Naive thymus-derived CD8-positive, alpha-beta T cell (primary cell): Measurements from ENCODE around the gene NF1. TPM values are rescaled to one million over a fixed set of nuclear protein-coding genes. Genes with fewer than 3 reads are reported as not detected.
"Not testable (repeated sequence)": the region's sequence is repeated elsewhere in the genome, so short reads cannot be mapped to it uniquely, and the experiment has no call there.

ENCODE experiments used
- ATAC-seq, 2 donors: fragments of 150-1000 bp; cut with Tn5 transposase in 1 of 2; sonication (Bioruptor Pico), chemical (Tn5 transposase) in 1 of 2; 1 replicate in 1 of 2; 2 replicates in 1 of 2; pipeline ENCODE4 v1.10.0; 2021; ENCODE audit warnings: mild to moderate bottlenecking in 2 of 2, moderate library complexity in 2 of 2
- POLR2A ChIA-PET: fragments of 350-600 bp; sonication (Branson Sonifier 250); formaldehyde crosslinking; loops from one replicate; lab custom pipeline; 2021; ENCODE audit warnings: antibody characterized with exemption; lab: Charles Lee
- DNase-seq, 10 donors: peaks; one replicate each; pipeline versions ENCODE4 v3.0.0 to v3.0.0-alpha.2; 2020 to 2022
- H3K27ac Mint-ChIP-seq, 10 donors: one replicate each; pipeline ENCODE4 v1.8.0; 2020 to 2022; ENCODE audit warnings: mild to moderate bottlenecking in 10 of 10, mixed read lengths in 10 of 10, moderate library complexity in 4 of 10, inconsistent platforms in 1 of 10
- H3K27me3 Mint-ChIP-seq, 5 donors: one replicate each; pipeline ENCODE4 v1.8.0; 2021 to 2022; ENCODE audit warnings: mixed read lengths in 5 of 5
- H3K36me3 Mint-ChIP-seq, 3 donors: one replicate each; pipeline ENCODE4 v1.8.0; 2020 to 2022; ENCODE audit warnings: mixed read lengths in 3 of 3, mild to moderate bottlenecking in 2 of 3, inconsistent platforms in 1 of 3
- H3K4me1 Mint-ChIP-seq, 4 donors: one replicate each; pipeline ENCODE4 v1.8.0; 2021 to 2022; ENCODE audit warnings: mixed read lengths in 4 of 4
- H3K4me3 Mint-ChIP-seq, 10 donors: one replicate each; pipeline ENCODE4 v1.8.0; 2020 to 2022; ENCODE audit warnings: mild to moderate bottlenecking in 10 of 10, mixed read lengths in 10 of 10, moderate library complexity in 6 of 10, inconsistent platforms in 1 of 10
- H3K9me3 Mint-ChIP-seq, 9 donors: one replicate each; pipeline ENCODE4 v1.8.0; 2020 to 2022; ENCODE audit warnings: mixed read lengths in 9 of 9, mild to moderate bottlenecking in 3 of 9, inconsistent platforms in 1 of 9, moderate library complexity in 1 of 9
- polyA plus RNA-seq, 3 donors: library from polyadenylated mRNA; unstranded; fragments of 300-500 nt; fragmentation: Illumina TruSeq; gene quantifications; one replicate each; pipeline ENCODE4 v1.2.3, GENCODE V29; 2021
- total RNA-seq, 8 experiments: library from RNA in 2 of 8; stranded (reverse) in 2 of 8; gene quantifications; one replicate each; pipeline ENCODE4 v1.2.3 and lab custom pipeline; 2021 to 2026

Gene NF1
- total and polyA plus RNA-seq, 5 experiments from 2014 or later: 7.5 to 47.3 (median 14.3) TPM

DNA sequence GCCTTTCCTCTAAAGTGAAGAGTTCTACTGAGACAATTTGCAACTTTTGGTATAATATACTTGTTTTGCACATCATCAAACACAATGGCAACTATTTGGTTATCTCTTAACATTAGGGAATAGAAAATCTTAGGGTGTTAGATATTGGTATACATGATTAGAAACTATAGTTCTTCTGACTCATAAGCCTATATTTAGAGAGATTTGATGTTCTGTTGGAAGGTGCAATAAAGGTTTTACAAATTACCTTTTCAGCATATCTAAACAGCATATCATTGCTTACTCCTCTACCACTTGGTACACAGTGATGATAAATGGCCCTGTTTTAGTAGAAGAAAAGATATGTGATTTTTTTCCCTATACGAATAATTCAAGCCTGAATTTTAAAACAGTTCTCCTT is 212.9 kb downstream of the NF1 start:
- DNase-seq (no peak), ATAC-seq (no peak)
- peaks cover 26 to 43% (median 36%) of the 10 kb centered on the region in 3 donors for H3K36me3 Mint-ChIP-seq
- H3K4me1 Mint-ChIP-seq: peaks cover 21 to 81% (median 67%) of the 10 kb centered on the region in 4 donors
- no peaks in the 10 kb centered on the region for H3K27me3 Mint-ChIP-seq
- POLR2A ChIA-PET: interaction anchor here (0.6 to 2.5 kb wide), 5 partner anchors 9 to 347 kb away, joined by 3 to 10 read pairs (median 6); partner anchors contain the start of gene EVI2A
- peak overlapping the region; percentile 79 to 98 (median 94) for H3K4me3 Mint-ChIP-seq
- peak overlapping the region; percentile 94 to 99 (median 98) for H3K27ac Mint-ChIP-seq
- H3K9me3 Mint-ChIP-seq: peaks cover 0 to 17% (median 5%) of the 10 kb centered on the region in 9 donors

DNA sequence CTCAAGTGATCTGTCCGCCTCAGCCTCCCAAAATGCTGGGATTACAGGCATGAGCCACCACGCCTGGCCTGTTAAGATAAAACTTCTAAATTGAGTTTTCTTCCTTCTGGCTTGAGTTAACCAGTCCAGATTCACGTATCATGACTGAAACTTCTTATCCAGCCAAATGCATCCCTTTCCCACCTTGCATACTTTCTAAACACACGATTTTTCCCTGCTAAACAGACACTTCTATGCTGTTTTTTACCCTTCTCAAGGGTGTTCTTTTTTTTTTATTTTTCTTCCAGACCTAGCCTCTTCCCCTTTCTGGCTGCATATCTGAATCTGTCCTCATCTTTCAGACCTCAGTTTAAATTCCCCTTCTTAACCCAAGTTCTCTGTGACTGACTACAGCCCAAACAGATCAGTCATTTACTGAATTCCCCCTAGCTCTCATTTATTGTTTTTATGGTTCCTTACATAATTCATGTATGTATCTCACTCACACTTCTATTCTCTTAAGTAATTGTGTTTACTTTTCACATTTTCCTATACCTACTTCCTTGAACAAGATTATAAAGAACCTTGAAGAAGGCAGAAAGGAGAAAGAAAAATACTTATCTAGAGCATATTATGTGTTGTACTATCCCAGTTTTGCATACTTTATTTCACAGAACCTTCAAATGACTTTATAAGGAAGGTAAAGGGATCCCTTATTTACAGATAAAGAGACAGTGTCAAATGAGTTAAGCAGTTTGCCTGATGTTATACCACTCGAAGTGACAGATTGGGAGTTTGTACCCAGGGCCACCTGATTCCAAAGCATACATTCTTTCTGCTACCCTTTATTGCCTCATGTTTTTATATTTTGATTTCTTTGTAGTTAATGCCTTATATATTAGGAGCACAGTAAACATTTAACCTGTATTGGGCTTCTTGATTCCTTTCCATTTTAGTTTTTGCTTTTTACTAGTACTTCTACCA is 213.9 kb downstream of the NF1 start:
- Mint-ChIP-seq H3K4me1 (peaks cover 21 to 71% (median 62%) of the 10 kb centered on the region in 4 donors), H3K9me3 (peaks cover 0 to 17% (median 4%) of the 10 kb centered on the region in 9 donors), H3K27me3 (no peaks in the 10 kb centered on the region), H3K36me3 (peaks cover 21 to 33% (median 26%) of the 10 kb centered on the region in 3 donors), H3K4me3 (peak overlapping the region; percentile 79 to 98 (median 94)), H3K27ac (peak overlapping the region; percentile 94 to 99 (median 98))
- no peak for DNase-seq
- ATAC-seq: peak; percentile 11 to 31
- POLR2A ChIA-PET: interaction anchor here (0.7 to 5.0 kb wide), 4 partner anchors 12 to 22 kb away, joined by 3 to 90 read pairs (median 4); partner anchors contain the start of gene EVI2A

DNA sequence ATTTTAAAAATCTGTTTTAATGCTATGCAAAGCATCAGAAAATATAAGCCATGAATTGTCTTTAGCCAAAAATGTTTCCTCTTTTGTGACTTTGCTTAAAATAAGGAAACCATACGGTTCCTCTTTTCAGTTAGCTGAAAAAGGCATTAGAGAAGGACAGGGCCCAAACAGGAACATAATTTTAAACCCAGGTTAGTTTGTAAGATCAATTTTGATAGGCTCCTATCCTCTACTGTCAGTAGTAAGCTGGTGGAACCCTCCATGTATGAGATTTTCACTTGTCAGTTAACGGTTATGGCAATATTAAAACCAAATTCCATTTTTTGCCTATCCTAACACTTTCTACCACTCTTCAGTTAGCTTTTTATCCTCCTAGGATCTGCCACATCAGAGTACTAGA is 214.8 kb downstream of the NF1 start:
- peak overlapping the region; percentile 79 to 98 (median 94) for H3K4me3 Mint-ChIP-seq
- peaks cover 0 to 9% (median 4%) of the 10 kb centered on the region in 9 donors for H3K9me3 Mint-ChIP-seq
- peak in 1 of 2 donors; percentile 26 for ATAC-seq
- peaks cover 12 to 24% (median 18%) of the 10 kb centered on the region in 3 donors for H3K36me3 Mint-ChIP-seq
- POLR2A ChIA-PET: interaction anchor here (0.9 to 5.0 kb wide), 3 partner anchors 11 to 93 kb away, joined by 3 to 90 read pairs (median 5); partner anchors contain the start of gene EVI2A
- DNase-seq: peak in 3 of 10 donors; percentile 47 to 52 (median 48)
- no peaks in the 10 kb centered on the region for H3K27me3 Mint-ChIP-seq
- H3K27ac Mint-ChIP-seq: peak overlapping the region; percentile 94 to 99 (median 98)
- peaks cover 19 to 69% (median 59%) of the 10 kb centered on the region in 4 donors for H3K4me1 Mint-ChIP-seq

DNA sequence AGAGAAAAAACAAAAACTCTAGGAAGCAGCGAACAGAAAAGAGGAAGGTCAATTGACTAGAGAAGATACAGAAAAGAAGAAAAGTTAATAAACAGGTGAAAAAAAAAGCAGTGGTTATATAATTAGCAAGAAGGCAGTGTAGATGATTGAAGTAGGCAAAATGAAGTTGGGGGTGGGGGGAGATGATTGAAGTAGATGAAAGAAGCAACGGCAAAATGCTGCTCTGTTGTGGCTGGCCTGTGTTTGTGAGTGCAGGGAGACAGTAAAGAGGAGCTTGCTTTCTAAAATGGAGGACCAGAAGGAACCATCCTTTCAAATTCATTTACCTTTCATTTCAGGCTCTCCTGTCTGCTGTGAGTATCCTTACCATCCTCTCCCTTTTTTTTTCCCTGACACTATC is 215.5 kb downstream of the NF1 start:
- Mint-ChIP-seq H3K27me3 (no peaks in the 10 kb centered on the region), H3K9me3 (peaks cover 0 to 2% (median 0%) of the 10 kb centered on the region in 9 donors), H3K4me1 (peaks cover 17 to 68% (median 56%) of the 10 kb centered on the region in 4 donors), H3K27ac (peak overlapping the region; percentile 94 to 99 (median 98)), H3K4me3 (peak overlapping the region; percentile 79 to 98 (median 94)), H3K36me3 (peaks cover 6 to 17% (median 11%) of the 10 kb centered on the region in 3 donors)
- DNase-seq (peak; percentile 47 to 92 (median 82)), ATAC-seq (peak; percentile 69 to 85)
- POLR2A ChIA-PET: interaction anchor here (0.5 to 5.0 kb wide), 10 partner anchors 8 to 570 kb away, joined by 3 to 90 read pairs (median 4); partner anchors contain the start of gene EVI2A

DNA sequence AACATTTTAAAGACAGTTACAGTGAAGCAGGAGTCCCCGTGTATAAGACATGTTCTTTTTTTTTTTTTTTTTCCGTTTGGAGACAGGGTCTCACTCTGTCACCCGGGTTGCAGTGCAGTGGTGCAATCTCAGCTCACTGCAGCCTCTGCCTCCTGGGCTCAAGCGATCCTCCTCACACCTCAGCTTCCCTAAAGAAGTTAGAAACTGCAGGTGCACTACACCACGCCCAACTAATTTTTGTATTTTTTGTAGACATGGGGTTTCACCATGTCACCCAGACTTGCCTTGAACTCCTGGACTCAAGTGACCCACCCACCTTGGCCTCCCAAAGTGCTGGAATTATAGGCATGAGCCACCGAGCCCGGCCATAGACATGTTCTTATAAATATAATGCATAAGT is 216.1 kb downstream of the NF1 start:
- Mint-ChIP-seq H3K27me3 (no peaks in the 10 kb centered on the region), H3K36me3 (peaks cover under 1 to 11% (median 5%) of the 10 kb centered on the region in 3 donors), H3K4me3 (peak overlapping the region; percentile 79 to 98 (median 94)), H3K27ac (peak overlapping the region; percentile 94 to 99 (median 98)), H3K9me3 (no peaks in the 10 kb centered on the region), H3K4me1 (peaks cover 15 to 67% (median 55%) of the 10 kb centered on the region in 4 donors)
- DNase-seq (peak in 1 of 10 donors; percentile 13), ATAC-seq (peak; percentile 18 to 30)
- POLR2A ChIA-PET: interaction anchor here (0.5 to 5.0 kb wide), 9 partner anchors 9 to 1019 kb away, joined by 3 to 90 read pairs (median 5); partner anchors contain the start of gene EVI2A

DNA sequence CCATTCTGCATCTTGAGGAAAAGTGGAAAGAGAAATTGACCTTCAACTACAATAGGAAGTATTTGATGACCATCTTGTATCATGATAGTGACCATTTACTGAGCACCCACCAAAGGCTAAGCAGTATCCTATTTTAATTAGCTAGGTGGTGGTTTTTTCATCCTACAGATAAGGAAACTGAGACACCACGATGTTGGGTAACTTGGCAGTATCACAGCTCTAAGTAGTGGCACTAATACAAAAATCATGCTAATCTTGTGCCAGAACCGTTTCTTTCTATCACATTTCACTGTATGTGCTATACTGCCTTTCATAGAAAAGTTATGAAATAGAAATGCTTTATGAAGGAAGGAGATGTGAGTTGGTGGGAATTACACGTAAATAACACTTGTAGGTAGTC is 216.7 kb downstream of the NF1 start:
- no peak for ATAC-seq
- H3K27me3 Mint-ChIP-seq: no peaks in the 10 kb centered on the region
- H3K4me3 Mint-ChIP-seq: peak overlapping the region; percentile 79 to 98 (median 94)
- H3K9me3 Mint-ChIP-seq: no peaks in the 10 kb centered on the region
- peak in 1 of 10 donors; percentile 10 for DNase-seq
- POLR2A ChIA-PET: interaction anchor here (0.7 to 5.0 kb wide), 5 partner anchors 9 to 1019 kb away, joined by 3 to 90 read pairs (median 4); partner anchors contain the start of gene EVI2A
- H3K36me3 Mint-ChIP-seq: peaks cover 0 to 6% (median 2%) of the 10 kb centered on the region in 3 donors
- H3K27ac Mint-ChIP-seq: peak overlapping the region; percentile 94 to 99 (median 98)
- peaks cover 12 to 67% (median 52%) of the 10 kb centered on the region in 4 donors for H3K4me1 Mint-ChIP-seq

DNA sequence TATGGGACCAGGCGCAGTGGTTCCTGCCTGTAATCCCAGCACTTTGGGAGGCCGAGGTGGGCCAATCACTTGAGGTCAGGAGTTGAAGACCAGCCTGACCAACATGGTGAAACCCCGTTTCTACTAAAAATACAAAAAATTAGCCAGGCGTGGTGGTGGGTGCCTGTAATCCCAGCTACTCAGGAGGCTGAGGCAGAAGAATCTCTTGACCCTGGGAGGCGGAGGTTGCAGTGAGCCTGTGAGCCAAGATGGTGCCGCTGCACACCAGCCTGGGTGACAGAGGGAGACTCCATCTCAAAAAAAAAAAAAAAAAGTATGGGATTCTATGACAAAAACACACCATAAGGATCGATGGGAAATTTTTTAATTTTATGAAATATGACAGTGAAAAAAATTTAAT is 217.4 kb downstream of the NF1 start:
- H3K9me3 Mint-ChIP-seq, H3K36me3 Mint-ChIP-seq, ATAC-seq, H3K27me3 Mint-ChIP-seq: not testable (repeated sequence)
- H3K27ac Mint-ChIP-seq: peak overlapping the region; percentile 94 to 99 (median 98)
- peak in 5 of 10 donors; percentile 13 to 38 (median 24) for DNase-seq
- POLR2A ChIA-PET: interaction anchor here (0.9 to 5.0 kb wide), 3 partner anchors 8 to 176 kb away, joined by 3 to 90 read pairs (median 16); partner anchors contain the start of gene EVI2A
- H3K4me3 Mint-ChIP-seq: peak overlapping the region; percentile 79 to 98 (median 94)
- H3K4me1 Mint-ChIP-seq: peaks cover 14 to 67% (median 47%) of the 10 kb centered on the region in 4 donors

DNA sequence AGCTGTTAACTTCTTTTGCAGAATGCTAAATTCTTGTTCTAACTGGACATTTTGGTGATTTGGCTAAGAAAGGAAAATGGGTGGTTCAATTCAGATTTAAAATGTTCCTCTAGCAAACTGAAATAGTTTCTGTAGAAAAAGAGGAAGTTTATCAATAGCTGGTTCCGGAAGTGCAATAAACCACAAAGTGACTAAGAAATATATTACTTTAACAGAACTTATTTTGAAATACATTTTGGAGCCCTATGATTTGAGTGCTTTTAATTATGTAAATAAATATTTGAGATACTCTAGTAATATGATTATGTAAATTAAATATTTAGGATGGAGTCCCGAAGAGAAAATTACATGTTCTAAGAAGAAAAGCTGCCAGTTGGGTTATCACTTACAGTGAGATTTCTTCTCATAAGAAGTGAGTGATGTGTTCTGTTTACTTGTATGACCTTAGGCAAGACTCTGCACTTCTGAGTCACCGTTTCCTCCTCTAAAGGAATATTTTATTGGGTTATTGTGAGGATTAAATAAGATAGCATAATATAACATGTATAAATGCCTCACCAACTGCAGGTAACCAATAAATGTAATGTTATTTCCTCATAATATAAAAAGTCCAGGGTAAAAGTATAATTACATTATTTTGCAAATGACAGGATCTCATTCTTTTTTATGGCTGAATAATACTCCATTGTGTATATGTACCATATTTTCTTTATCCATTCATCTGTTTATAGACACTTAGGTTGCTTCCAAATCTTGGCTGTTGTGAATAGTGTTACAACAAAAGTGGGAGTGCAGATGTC is 219.4 kb downstream of the NF1 start, which contains the start of gene EVI2B:
Gene EVI2B, minus strand, starts transcription at position 73 of the 800 bp plus-strand sequence. CDS start 8,445 bp downstream, outside the sequence.
- Mint-ChIP-seq H3K36me3 (peaks cover 6 to 14% (median 6%) of the 10 kb centered on the region in 3 donors), H3K27ac (peak within 1 kb of the TSS; percentile 84 to 98 (median 94)), H3K4me1 (peaks cover 19 to 58% (median 37%) of the 10 kb centered on the region in 4 donors), H3K4me3 (peak within 1 kb of the TSS; percentile 79 to 98 (median 94)), H3K27me3 (no peaks in the 10 kb centered on the region), H3K9me3 (no peaks in the 10 kb centered on the region)
- POLR2A ChIA-PET: interaction anchor here (0.5 to 5.0 kb wide), 7 partner anchors 6 to 1696 kb away, joined by 3 to 90 read pairs (median 4); partner anchors contain the start of gene EVI2A
- peak; percentile 19 to 35 for ATAC-seq
- peak in 3 of 10 donors; percentile 62 to 70 (median 63) for DNase-seq

DNA sequence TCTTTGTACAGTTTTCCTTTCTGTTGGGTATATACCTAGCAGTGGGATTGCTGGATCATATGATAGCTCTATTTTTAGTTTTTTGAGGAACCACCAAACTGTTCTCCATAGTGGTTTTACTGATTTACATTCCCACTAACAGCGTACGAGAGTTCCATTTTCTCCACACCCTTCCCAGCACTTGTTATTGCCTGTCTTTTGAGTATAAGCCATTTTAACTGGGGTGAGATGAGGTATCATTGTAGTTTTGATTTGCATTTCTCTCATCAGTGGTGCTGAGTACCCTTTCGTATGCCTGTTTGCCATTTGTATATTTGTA is 220.0 kb downstream of the NF1 start:
- POLR2A ChIA-PET: interaction anchor here (0.8 kb wide), 1 partner anchor 9 kb away, joined by 4 read pairs; no protein-coding TSS in a partner anchor
- peaks cover 6 to 14% (median 6%) of the 10 kb centered on the region in 3 donors for H3K36me3 Mint-ChIP-seq
- no peak for DNase-seq
- H3K27ac Mint-ChIP-seq: peak overlapping the region; percentile 51 to 98 (median 88)
- peaks cover 19 to 56% (median 34%) of the 10 kb centered on the region in 4 donors for H3K4me1 Mint-ChIP-seq
- H3K9me3 Mint-ChIP-seq: no peaks in the 10 kb centered on the region
- no peaks in the 10 kb centered on the region for H3K27me3 Mint-ChIP-seq
- ATAC-seq: no peak
- peak overlapping the region in 9 of 10 donors; percentile 70 to 98 (median 91) for H3K4me3 Mint-ChIP-seq

DNA sequence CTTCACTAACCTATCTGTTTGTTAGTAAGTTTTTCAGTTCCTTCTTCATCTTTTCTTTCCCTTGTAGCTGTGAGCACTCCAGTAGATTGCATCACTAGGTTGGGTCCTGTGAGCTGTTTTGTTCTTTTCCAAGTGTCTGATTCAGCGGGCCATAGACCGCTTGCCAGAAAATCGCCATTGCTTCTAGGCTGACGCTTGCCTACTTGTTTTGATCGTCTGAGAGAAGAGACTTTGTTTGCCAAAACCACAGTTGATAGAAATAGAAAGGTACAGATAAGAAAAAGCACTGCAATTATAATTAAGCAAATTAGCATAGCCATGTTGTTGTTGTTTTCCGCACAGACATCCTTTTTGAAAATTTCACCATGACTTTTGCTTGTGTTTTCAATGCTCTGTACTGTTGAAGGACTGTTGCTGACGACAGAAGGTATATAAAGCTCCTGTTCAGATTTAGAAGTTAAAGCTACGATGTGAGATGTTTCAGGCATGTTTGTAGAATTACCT is 223.6 kb downstream of the NF1 start:
- no peaks in the 10 kb centered on the region for H3K9me3 Mint-ChIP-seq
- H3K4me3 Mint-ChIP-seq: peak overlapping the region; percentile 76 to 96 (median 92)
- H3K4me1 Mint-ChIP-seq: peaks cover 16 to 56% (median 37%) of the 10 kb centered on the region in 4 donors
- H3K27ac Mint-ChIP-seq: peak overlapping the region; percentile 88 to 98 (median 96)
- ATAC-seq (peak; percentile 34 to 59), DNase-seq (peak; percentile 17 to 74 (median 60))
- POLR2A ChIA-PET: interaction anchor here (1.2 to 5.2 kb wide), 3 partner anchors 7 to 16 kb away, joined by 6 to 90 read pairs (median 10); partner anchors contain the start of gene EVI2B
- H3K27me3 Mint-ChIP-seq: no peaks in the 10 kb centered on the region
- H3K36me3 Mint-ChIP-seq: peaks cover 4 to 14% (median 6%) of the 10 kb centered on the region in 3 donors
